Measurements from ENCODE around the gene ENTPD8. TPM values are rescaled to one million over a fixed set of nuclear protein-coding genes. Genes with fewer than 3 reads are reported as not detected.

ENTPD8 gene
- total RNA-seq, 2 experiments from 2014 or later = not detected

GRCh38 chr9:137484551-137485315, 43.6 kb upstream of the ENTPD8 start:
- no peak overlapping the region for H3K27ac Mint-ChIP-seq
- no peak for ATAC-seq

DNA sequence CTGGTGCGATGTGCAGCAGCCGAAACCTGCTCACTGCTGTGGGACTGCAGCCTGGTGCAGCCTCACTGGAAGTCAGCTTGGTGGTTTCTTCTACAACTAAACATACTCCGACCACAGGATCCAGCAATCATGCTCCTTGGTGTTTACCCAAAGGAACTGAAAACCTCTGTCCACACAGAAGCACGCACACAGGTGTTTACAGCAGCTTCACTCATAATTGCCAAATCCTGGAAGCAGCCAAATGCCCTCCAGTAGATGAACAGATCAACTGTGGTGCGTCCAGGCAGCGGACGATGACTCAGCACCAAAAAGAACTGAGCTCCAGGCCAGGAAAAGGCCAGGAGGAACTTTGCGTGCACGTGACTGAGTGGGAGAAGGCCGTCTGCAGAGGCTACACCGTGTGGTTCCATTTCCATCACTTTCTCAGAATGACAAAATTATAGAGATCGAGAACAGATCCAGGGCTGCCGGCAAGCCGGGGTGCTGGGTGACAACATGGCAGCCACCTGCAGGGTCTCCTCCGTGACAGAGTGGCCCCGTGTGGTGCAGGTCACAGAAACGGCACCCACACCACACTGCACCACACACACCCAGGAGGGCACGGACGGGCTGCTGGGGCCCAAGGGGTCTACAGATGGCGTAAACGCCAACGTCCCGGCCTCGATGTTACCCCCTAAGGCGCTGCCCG, 41.1 kb upstream of the ENTPD8 start:
- no peaks in the 10 kb centered on the region for H3K27me3 Mint-ChIP-seq
- ATAC-seq (no peak), DNase-seq (no peak)
- H3K27ac Mint-ChIP-seq = no peak overlapping the region
- H3K4me3 Mint-ChIP-seq = no peak overlapping the region
- H3K36me3 Mint-ChIP-seq (ENCODE audit: low read depth) = no peaks in the 10 kb centered on the region
- H3K4me1 Mint-ChIP-seq (ENCODE audit: low read depth) = peaks cover 7% of the 10 kb centered on the region
- H3K9me3 Mint-ChIP-seq = no peaks in the 10 kb centered on the region
- CTCF ChIA-PET = no interaction called here
- no peak for TF ChIP-seq CTCF (IDR thresholded peaks at IDR 0.05)
- intact Hi-C loops (cut with micrococcal nuclease) = no loop called here
- POLR2A ChIA-PET = no interaction called here

More at GRCh38 chr9:137484551-137485315, 43.6 kb upstream of the ENTPD8 start:
- ChIA-PET POLR2A (no interaction called here), CTCF (no interaction called here)
- intact Hi-C loops (cut with micrococcal nuclease) = no loop called here
- no peaks in the 10 kb centered on the region for H3K9me3 Mint-ChIP-seq
- no peak for DNase-seq
- H3K36me3 Mint-ChIP-seq (ENCODE audit: low read depth) = no peaks in the 10 kb centered on the region
- H3K4me1 Mint-ChIP-seq (ENCODE audit: low read depth) = peaks cover 7% of the 10 kb centered on the region
- no peak for TF ChIP-seq CTCF (IDR thresholded peaks at IDR 0.05)
- no peaks in the 10 kb centered on the region for H3K27me3 Mint-ChIP-seq
- H3K4me3 Mint-ChIP-seq = no peak overlapping the region

DNA sequence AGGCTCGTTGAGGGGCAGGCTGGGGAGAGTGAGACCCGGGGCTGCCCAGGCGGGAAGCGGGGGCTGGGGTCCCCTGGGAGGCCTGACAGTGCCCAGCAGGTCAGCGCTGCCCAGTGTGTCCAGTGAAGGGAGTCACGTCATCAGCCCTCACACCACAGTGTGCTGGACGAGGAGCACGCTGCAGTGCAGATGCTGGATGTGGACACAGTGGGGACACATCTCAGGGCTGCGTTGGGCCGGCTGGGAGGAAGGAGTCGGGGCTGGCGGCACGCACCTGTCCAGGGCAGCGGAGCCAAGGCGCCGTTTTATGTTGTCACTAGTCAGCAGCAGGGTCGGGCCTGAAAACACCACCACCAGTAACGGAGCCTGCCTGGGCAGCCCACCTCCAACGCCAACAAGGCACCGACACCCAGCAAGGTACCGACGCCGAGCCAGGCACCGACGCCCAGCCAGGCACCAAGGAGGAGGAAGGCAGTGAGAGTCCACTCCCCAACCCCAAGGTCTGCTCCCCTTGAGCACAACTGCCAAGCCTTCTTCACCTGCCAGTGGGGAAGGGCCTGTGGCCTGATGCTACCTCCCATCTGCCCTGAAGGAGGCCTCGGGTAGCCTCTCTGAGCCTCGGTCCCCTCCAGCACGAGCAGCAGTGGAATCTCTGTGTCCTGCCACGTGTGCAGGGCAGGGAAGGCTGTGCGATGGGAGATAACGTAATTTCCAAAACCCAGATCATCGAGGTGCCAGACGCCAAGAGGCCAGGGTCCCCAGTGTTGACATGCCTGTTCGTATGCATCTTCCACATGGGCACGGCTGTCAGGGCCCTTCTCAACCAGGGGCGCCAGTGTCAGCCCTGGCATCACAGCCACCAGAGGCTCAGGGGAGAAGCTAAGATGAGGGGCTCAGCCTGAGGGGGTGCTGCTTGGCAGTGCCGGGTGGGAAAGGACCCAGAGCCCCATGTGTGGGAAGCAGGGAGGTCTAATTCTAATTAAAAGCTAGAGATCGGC, 39.8 kb upstream of the ENTPD8 start:
- POLR2A ChIA-PET = no interaction called here
- intact Hi-C loops (cut with micrococcal nuclease) = no loop called here
- H3K4me3 Mint-ChIP-seq = no peak overlapping the region
- no peak for DNase-seq
- no peak for ATAC-seq
- CTCF ChIA-PET = no interaction called here
- no peak for TF ChIP-seq CTCF (IDR thresholded peaks at IDR 0.05)
- H3K27me3 Mint-ChIP-seq = no peaks in the 10 kb centered on the region
- peaks cover 4% of the 10 kb centered on the region for H3K36me3 Mint-ChIP-seq (ENCODE audit: low read depth)
- no peak overlapping the region for H3K27ac Mint-ChIP-seq
- H3K9me3 Mint-ChIP-seq = peaks cover 5% of the 10 kb centered on the region
- H3K4me1 Mint-ChIP-seq (ENCODE audit: low read depth) = peaks cover 7% of the 10 kb centered on the region

DNA sequence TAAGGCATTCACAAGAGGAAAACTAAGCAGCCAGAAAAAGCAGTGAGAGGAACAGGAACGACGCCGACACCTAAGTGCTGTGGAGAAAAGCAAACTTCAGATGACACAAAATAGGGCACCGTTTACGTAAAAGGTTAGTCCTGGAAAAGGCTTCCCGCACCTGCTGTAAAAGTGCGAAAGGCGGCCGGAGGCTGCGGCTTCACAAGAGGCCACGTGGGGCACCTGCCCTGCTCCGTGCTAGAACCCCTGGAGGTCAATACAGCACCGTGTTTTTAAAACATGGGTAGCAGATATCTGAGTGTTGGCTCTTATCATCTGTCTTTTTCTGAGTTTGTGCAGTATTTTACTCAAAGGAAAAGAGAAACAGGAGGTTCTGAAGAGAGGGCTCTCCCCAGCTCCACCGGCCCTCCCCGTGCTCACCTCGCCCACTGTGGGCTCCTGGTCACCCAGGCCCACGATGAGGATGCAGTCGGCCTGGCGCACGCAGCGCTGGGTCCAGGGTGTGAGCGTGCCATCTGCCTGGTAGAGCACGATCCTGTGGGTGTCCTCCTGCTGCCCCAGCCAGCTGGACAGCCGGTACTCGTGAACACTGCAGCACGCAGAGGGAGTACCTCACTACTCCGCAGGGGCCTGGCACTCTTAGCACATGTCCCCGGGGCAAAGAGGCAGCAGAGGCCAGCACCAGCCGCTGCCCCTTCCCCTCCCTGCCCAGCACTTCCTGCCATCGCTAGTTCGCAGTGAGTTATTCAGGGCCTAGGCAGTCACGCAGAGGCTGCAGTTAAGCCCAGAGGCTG, 38.9 kb upstream of the ENTPD8 start:
- H3K36me3 Mint-ChIP-seq (ENCODE audit: low read depth) = peaks cover 7% of the 10 kb centered on the region
- H3K4me3 Mint-ChIP-seq = no peak overlapping the region
- CTCF ChIA-PET = no interaction called here
- no peak for TF ChIP-seq CTCF (IDR thresholded peaks at IDR 0.05)
- POLR2A ChIA-PET = no interaction called here
- DNase-seq = no peak
- peaks cover 10% of the 10 kb centered on the region for H3K9me3 Mint-ChIP-seq
- no peaks in the 10 kb centered on the region for H3K27me3 Mint-ChIP-seq
- no peak overlapping the region for H3K27ac Mint-ChIP-seq
- peaks cover 7% of the 10 kb centered on the region for H3K4me1 Mint-ChIP-seq (ENCODE audit: low read depth)
- ATAC-seq = no peak
- intact Hi-C loops (cut with micrococcal nuclease) = no loop called here
